HG03196 (cell line): ENCODE results near the gene RAX2.

Experiments used
- ATAC-seq: cut with Tn5 transposase; IDR thresholded peaks from one replicate; pipeline ENCODE4 v1.9.1; 2021; ENCODE audit not compliant: unreplicated experiment

RAX2 gene

GRCh38 chr19:3733549-3734309, 38.3 kb downstream of the RAX2 start:
- ATAC-seq = no peak

- no peak for ATAC-seq
Measured at GRCh38 chr19:3732108-3732507, 39.9 kb downstream of the RAX2 start.

DNA sequence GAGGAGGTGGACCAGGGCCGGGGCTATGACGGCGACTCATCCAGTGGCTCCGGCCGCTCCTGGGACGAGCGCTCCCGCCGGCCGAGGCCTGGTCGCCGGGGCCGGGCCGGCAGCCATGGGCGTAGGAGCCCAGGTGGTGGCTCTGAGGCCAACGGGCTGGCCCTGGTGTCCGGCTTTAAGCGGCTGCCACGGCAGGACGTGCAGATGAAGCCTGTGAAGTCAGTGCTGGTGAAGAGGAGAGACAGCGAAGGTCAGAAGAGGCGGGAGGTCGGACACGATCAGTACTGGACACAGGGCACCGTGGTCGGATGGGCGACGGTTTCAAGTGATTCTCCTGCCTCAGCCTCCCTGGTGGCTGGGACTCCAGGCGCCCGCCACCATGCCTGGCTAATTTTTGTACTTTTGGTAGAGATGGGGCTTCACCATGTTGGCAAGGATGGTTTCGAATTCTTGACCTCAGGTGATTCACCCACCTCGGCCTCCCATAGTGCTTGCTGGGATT, 41.5 kb downstream of the RAX2 start:
- no peak for ATAC-seq

GRCh38 chr19:3725640-3726310, 46.3 kb downstream of the RAX2 start:
- no peak for ATAC-seq

DNA sequence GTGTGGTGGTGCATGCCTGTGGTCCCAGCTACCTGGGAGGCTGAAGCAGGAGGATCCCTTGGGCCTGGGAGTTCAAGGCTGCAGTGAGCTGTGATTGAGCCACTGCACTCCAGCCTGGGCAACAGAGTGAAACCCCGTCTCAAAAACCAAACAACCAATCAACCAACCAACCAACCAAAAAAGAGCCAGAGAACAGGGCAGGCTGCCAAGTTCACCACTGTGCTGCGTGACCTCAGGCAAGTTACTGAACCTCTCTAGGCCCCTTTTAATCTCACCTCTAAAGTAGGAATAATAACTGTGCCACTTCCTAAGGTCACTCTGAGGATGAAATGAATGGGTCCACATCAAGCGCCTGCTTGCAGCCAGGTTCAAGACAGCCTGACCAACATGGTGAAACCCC, 46.9 kb downstream of the RAX2 start:
- no peak for ATAC-seq

DNA sequence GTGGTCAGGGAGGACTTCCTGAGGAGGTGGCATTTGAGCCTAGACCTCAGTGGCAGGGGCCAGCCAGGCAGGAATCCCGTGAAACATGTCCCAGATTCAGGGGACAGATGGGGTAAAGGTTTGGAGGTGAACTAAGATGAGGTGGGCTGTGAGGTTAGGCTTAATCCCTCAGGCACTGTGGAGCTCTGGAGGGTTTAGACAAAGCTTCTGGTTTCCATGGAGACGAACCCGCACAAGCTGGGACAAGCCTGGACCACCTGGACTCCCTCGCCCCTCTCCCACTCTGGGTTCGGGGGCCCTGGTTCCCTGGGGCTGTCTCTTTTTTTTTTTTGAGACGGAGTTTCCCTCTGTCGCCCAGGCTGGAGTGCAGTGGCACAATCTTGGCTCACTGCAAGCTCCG, 48.1 kb downstream of the RAX2 start:
- ATAC-seq = no peak

- ATAC-seq = no peak
Measured at GRCh38 chr19:3723110-3723488, 48.9 kb downstream of the RAX2 start.

- ATAC-seq = no peak
Measured at GRCh38 chr19:3722443-3723109, 49.5 kb downstream of the RAX2 start.

DNA sequence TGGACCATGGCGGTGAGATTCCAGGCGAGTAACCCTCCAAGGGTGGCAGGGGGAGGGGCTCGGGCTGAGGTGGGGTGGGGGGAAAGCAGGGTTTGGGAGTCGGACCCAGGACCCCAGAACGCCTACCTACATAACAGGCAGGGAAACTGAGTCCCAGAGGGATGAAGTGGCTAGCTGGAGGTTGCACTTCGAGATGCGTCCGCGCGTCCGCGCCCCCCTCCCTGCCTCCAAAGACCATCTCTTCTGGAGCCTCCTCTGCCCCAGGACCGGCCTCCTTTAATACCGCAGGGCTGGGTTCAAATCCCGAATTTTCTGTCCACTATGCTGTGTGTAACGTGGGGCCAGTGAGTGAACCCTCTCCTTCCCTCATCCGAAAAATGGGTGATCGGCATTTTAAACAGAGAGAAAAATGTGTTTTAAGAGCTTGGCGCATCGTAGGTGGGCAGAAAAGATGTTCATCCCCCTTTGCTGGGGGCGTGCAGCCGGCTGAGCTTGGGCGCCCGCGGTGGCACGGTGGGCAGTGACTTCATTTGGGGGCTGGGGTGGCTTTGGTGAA, 50.1 kb downstream of the RAX2 start:
- no peak for ATAC-seq

DNA sequence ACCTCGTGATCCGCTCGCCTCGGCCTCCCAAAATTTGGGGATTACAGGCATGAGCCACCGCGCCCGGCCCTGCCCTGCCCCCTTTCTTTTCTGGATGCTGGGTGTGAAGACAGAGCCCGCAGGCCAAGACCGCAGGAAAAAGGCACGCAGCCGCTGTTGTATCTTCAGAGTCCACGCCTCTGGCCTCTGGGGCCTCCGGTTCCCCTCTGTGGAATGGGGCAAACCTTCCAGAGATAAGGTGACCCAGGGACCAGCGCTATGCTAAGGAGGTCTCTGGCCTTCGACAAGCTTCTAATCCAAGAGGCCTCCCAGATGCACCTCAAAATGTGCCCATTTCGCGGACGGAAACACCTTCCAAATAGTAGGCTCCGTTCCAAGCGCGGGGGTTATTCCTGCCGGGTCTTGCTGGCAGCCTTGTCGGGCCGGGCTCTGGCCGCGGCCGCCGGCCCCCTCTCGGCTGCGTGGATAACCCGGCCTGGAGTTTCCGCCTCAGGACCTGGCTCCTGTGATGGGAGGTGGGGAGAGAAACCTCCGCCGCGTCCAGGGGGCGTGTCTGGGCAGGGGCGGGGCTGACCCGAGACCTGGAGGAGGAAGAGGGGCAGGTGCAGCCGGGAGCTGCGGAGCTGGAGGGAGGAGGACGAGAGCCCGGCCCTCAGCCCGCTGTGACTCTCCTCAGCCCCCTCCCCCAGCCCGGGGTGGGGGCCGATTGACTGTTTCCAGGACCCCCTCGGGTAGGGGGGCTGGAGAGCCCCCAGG, 50.7 kb downstream of the RAX2 start:
- no peak for ATAC-seq

- ATAC-seq = no peak
Measured at GRCh38 chr19:3720349-3720917, 51.6 kb downstream of the RAX2 start.

- no peak for ATAC-seq
Measured at GRCh38 chr19:3719868-3720267, 52.2 kb downstream of the RAX2 start.
